ENCODE results near the gene TNFAIP8L3. TPM values are rescaled to one million over a fixed set of nuclear protein-coding genes. Genes with fewer than 3 reads are reported as not detected.

Gene TNFAIP8L3
- total and polyA plus RNA-seq, 2 of the 4 experiments (the other 2 are of a cell fraction), result 0.29 to 0.90 TPM

GRCh38 chr15:51089041-51089440 lies 5.7 kb downstream of the TNFAIP8L3 start:
- Histone ChIP-seq H2BK5ac (ENCODE audit: low read depth, low read length, poor library complexity, severe bottlenecking) (no peak overlapping the region), H4K91ac (ENCODE audit: insufficient read depth, low read depth, low read length) (no peak overlapping the region), H3K4me1 (ENCODE audit: control insufficient read depth, insufficient read depth, low read length) (peaks cover 2% of the 10 kb centered on the region; the same call in 1 of the 2 replicates), H3K18ac (ENCODE audit: low read depth, low read length) (no peak overlapping the region), H3K9me1 (ENCODE audit: insufficient read depth, low read length) (no peaks in the 10 kb centered on the region), H3K27ac (ENCODE audit: insufficient read depth, low read length) (no peak overlapping the region), H2BK20ac (ENCODE audit: low read depth, low read length) (no peak overlapping the region), H3K9ac (ENCODE audit: low read depth, low read length) (no peak overlapping the region), H4K8ac (ENCODE audit: low read depth in 2 of 2, low read length in 2 of 2) (no peak overlapping the region), H3K4me2 (ENCODE audit: low read depth, low read length) (no peak overlapping the region), H3K23ac (ENCODE audit: low read depth, low read length) (no peak overlapping the region), H4K20me1 (ENCODE audit: insufficient read depth, low read length) (no peaks in the 10 kb centered on the region), H2BK120ac (ENCODE audit: low read depth, low read length) (no peak overlapping the region), H4K5ac (ENCODE audit: low read depth, low read length) (no peak overlapping the region), H3K14ac (replicated peaks; ENCODE audit: low read depth, low read length) (no peak overlapping the region), H3K27me3 (ENCODE audit: control insufficient read depth, insufficient read depth, low read length) (peaks cover 50% of the 10 kb centered on the region), H3K56ac (ENCODE audit: extremely low read depth, insufficient read depth, low read length) (no peak overlapping the region), H3K4ac (ENCODE audit: low read depth, low read length) (no peak overlapping the region), H2AK9ac (replicated peaks; ENCODE audit: low read depth, low read length, poor library complexity) (no peak overlapping the region), H3K79me1 (ENCODE audit: low read depth in 1 of 2, low read length in 2 of 2) (no peaks in the 10 kb centered on the region), H2AFZ (replicated peaks; ENCODE audit: low read length, poor library complexity) (no peak overlapping the region), H3K4me3 (ENCODE audit: insufficient read depth, low read depth, low read length) (no peak overlapping the region), H3K9me3 (ENCODE audit: control insufficient read depth, insufficient read depth, low read length) (no peaks in the 10 kb centered on the region), H2BK15ac (ENCODE audit: low read depth, low read length) (no peak overlapping the region), H2AK5ac (ENCODE audit: low read depth, low read length) (no peak overlapping the region), H3K36me3 (ENCODE audit: control insufficient read depth, insufficient read depth, low read length) (no peaks in the 10 kb centered on the region)
- WGBS, 2 experiments (ENCODE audit: extremely low coverage in 2 of 2, insufficient read length in 1 of 2), result no CpG with 5 or more reads among the region's 1 CpG
- ChIA-PET CTCF (no interaction called here), POLR2A (ENCODE audit: unreplicated experiment) (no interaction called here)
- in situ Hi-C loops (cut with MboI; ENCODE audit: low sequenced_read_pairs) (no loop called here), dilution Hi-C loops (cut with HindIII; ENCODE audit: low sequenced_read_pairs, unreplicated experiment) (no loop called here), intact Hi-C loops (cut with micrococcal nuclease) (no loop called here)
- no peak for TF ChIP-seq MXI1 (IDR thresholded peaks at IDR 0.05; ENCODE audit: borderline replicate concordance, low read depth, low read length)
- TF ChIP-seq, protein P1, sequence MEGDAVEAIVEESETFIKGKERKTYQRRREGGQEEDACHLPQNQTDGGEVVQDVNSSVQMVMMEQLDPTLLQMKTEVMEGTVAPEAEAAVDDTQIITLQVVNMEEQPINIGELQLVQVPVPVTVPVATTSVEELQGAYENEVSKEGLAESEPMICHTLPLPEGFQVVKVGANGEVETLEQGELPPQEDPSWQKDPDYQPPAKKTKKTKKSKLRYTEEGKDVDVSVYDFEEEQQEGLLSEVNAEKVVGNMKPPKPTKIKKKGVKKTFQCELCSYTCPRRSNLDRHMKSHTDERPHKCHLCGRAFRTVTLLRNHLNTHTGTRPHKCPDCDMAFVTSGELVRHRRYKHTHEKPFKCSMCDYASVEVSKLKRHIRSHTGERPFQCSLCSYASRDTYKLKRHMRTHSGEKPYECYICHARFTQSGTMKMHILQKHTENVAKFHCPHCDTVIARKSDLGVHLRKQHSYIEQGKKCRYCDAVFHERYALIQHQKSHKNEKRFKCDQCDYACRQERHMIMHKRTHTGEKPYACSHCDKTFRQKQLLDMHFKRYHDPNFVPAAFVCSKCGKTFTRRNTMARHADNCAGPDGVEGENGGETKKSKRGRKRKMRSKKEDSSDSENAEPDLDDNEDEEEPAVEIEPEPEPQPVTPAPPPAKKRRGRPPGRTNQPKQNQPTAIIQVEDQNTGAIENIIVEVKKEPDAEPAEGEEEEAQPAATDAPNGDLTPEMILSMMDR (conservative IDR thresholded peaks at IDR 0.05; ENCODE audit: low read depth, low read length), result no peak
- no peak for TF ChIP-seq NFE2L2 (IDR thresholded peaks at IDR 0.05; ENCODE audit: low read depth, low read length)
- TF ChIP-seq BHLHE40 (IDR thresholded peaks at IDR 0.05; ENCODE audit: low read depth, low read length), result no peak
- no peak for TF ChIP-seq SMC3 (IDR thresholded peaks at IDR 0.05; ENCODE audit: low read depth, low read length)
- no peak for TF ChIP-seq ELK1 (IDR thresholded peaks at IDR 0.05; ENCODE audit: borderline replicate concordance, low read depth, low read length)
- TF ChIP-seq RAD21 (IDR thresholded peaks at IDR 0.05; ENCODE audit: low read length), result no peak
- no peak for TF ChIP-seq RCOR1 (IDR thresholded peaks at IDR 0.05; ENCODE audit: insufficient replicate concordance, low read length)
- no peak for TF ChIP-seq CEBPB (IDR thresholded peaks at IDR 0.05; ENCODE audit: low read depth, low read length)
- no peak for TF ChIP-seq MAFK (IDR thresholded peaks at IDR 0.05; ENCODE audit: low read depth, low read length)
- TF ChIP-seq CHD1 (IDR thresholded peaks at IDR 0.05; ENCODE audit: low read depth, low read length), result no peak
- TF ChIP-seq RFX5 (IDR thresholded peaks at IDR 0.05; ENCODE audit: low read depth, low read length), result no peak
- TF ChIP-seq POLR2A (IDR thresholded peaks at IDR 0.05; ENCODE audit: low read depth, low read length), result no peak
- TF ChIP-seq MAZ (IDR thresholded peaks at IDR 0.05; ENCODE audit: borderline replicate concordance, low read depth, low read length), result no peak
- ATAC-seq (ENCODE audit: low read depth) (no peak), DNase-seq (no peak)
- no TSS peak for BruUV-seq (replicated peaks)
